HG03159 (cell line): Measurements from ENCODE around the gene LPP.

Source experiments
- ATAC-seq: cut with Tn5 transposase; IDR thresholded peaks from one replicate; pipeline ENCODE4 v1.9.1; 2021; ENCODE audit warnings: mild to moderate bottlenecking, moderate library complexity; ENCODE audit not compliant: unreplicated experiment

LPP gene

DNA sequence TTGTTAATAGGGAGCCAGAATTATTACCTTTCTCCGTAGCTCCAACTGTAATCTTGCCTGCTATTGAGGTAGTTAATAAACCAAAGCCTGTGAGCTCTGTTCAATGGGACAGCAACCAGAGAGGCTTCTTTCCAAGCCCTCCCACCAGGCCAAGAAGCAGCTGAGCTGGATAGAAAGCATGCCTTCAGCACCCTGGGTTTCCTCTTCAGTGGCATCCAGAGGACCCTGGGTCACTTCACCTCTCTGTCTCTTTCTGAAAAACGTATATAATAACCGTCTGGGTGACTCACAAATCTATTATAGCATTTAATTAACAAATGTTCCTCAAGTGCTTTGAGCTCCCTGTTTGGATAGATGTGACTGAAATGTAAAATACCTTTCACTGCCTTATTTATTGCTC, 420.0 kb downstream of the LPP start:
- ATAC-seq = no peak

DNA sequence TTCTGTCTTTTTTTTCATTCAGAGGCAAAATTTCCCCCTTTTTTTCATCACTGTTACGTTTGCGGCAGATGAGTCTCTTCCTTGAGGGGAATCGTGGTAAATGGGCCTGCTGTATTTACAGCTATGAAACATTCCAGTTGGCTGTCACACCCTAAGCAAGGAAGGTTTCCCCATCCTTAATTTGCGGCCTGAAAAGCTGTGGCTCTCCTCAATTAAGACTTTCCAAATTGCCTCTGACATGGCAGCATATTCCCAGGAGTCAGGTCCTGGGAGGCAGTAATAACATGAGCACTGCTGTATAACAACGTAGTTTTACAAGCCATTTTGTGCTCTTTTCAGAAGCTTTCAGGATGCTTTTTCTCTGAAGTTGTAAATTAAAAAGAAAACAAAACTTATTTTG, 420.9 kb downstream of the LPP start:
- no peak for ATAC-seq

DNA sequence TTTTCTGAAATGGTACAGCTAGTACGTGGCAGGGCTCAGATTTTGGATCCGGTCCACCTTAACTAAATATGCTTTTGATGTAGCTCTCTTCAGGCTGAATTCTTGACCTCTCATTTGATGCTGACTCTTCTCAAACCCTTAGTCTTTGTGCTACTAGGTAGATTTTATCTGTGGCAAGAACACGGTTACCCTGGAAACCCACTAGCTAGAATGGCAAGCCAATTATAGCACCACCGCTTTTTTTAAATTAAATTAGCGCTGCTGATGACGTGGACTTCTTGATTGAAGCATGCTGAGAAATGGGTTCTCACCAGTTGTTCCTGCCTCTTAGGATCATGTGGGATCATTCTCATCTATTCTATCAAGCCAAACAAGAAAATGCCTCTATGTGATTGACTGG, 421.5 kb downstream of the LPP start:
- no peak for ATAC-seq

DNA sequence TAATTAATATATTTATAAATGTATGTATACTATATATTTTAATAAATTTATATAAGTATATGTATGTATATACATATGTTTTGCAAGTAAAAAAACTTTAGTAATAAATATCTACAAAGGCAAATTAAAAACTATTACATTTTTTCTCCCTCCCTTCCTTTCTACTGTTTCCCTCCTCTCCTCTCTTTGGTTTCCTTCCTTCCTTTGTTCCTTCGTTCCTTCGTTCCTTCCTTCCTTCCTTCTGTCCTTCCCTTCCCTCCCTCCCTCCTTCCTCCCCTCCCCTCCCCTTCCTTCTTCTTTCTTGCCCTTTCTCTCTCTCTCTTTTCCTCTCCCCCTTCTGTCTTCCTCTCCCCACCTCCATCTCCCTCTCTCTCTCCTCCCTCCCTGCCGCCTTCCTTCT, 423.6 kb downstream of the LPP start:
- ATAC-seq = no peak

DNA sequence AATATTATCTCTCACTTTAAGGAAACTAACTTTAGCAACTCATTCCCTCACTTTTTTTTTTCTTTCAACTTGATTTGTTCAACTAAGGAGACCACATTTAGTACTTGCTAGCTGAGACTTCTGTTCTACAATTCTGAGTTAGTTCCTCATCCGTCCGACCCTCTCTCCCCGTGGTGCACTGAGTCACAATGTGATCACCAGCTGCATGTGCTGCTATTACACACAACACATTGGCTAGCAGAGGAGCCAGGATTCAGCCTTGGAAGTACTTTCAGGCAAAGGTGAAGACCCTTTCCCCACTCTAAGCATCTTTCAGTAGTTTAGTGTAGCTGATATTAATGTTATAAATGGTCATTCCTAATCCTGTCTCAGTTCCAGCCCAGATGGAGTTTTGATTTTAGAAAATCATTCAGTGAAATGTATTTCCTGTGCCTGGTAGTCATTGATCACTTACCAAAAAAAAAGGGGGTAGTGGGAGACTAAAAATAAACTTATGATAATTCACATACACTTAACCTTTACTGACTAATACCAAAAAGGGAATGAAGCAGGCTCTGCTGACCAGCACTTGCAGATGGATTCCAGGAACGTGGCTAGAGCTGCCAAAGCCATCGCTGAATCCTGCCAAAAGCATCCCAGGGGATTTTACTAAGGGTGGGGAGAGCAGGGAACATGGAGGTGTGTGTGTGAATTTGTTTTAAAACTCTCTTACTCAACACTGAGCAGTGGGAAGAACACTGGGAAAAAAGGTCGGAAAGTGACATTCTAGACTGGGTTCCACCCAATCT, 424.8 kb downstream of the LPP start:
- ATAC-seq = no peak

DNA sequence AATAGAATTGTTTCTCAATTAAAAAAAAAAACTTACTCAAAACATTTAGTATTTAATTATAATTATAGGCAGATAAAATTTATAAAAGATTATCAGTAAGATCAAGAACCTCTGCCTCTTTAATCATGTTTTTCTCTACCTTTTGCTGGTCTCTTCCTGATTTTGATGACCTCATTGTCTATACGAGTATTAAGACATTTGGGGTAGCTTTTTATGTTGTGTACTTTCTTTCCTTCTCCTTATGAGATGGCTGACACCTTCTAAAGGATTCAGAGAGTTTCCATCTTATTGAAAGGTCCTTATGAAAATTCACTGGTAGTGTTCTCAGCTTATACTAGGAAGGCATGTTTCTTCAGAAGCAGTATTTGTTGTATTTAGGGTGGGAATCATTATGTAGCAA, 426.3 kb downstream of the LPP start:
- no peak for ATAC-seq

DNA sequence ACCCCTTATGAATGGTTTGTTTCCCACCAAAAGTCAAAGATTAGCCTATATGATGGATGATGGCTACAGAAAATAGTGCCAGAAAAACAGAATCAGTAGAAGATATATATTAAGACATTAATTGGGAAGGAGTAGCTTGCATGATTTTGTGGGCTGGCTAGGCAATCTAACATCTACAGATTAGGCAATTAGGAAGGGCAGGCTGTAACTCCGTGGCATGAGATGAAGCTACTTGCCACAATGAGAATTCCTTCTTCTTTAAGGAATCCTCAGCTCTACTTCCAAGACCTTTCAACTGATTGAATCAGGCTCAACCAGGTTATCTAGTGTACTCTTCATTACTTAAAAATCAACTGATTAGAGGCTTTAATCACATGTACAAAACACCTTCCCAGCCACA, 426.7 kb downstream of the LPP start:
- no peak for ATAC-seq

DNA sequence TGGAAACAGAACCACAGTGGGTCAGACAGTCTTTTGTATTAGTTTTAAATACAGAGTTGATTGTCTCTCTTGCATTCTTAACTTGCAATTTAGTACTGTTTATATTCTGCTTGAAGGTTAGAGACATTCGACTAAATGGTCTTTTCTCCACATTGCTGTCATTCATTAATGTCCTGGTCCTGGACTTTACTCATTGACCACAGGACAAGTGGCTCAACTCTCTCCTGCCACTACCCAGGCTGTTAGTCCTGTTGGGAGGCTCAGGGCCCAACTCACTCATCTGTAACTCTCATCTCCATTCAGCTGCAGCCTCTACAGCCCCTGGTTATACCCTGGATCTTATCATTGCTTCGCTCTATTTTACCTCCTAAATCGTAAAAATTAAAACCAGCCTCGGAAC, 427.4 kb downstream of the LPP start:
- ATAC-seq = no peak

DNA sequence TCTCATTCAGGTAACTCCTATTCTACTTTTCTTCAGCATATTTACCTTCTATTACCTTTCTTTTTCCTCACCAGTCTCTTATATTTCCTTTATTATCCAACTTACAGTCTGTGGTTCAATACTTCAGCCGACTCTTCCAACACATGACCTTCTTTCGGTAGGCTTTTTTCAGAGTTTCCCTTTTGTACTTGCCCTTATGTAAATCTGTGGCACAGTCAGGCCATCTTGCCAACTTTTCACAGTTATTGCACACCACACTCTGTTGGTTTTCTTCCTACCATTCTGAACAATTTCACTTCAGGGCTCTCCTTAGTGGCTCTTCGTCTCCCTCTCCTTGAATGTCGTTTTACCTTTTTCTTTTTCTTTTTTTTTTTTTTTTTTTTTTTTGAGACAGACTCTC, 427.8 kb downstream of the LPP start:
- no peak for ATAC-seq

DNA sequence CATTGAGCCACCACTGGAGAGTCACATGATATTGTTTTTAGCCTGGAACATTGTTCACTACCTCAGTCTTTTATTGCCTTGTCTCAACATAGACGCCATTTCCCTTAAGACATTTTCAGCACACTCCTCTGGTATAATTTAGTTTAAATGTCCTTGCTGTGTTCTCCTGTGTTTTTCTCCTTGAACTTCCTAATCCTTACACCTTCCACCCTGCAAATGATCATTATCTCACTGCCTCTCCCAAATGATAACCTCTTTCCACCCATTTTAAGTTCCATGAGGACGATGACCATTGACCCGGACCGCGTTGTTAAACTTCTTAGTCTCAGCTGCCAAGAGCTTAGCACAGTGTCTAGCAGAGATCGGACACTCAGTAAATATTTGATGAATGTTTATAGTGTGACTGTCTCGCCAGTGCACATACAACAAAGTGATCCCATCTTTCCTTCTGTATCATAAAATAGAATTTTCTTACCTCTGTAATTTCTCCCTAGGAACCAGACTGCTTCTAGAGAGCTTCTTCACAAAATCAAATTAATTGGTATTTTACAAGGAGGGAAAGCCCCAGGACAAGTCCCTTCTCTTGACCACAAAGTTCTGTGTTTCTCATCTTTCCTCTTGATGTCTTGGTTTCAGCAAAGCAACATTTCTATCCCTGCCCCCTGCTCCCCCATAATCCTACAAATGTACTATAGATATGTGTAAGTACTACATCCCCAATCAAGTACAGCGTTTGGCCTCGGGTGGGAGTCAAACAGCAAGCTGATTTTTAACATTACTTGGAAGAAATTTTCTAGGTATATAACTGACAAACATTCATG, 429.6 kb downstream of the LPP start:
- no peak for ATAC-seq

DNA sequence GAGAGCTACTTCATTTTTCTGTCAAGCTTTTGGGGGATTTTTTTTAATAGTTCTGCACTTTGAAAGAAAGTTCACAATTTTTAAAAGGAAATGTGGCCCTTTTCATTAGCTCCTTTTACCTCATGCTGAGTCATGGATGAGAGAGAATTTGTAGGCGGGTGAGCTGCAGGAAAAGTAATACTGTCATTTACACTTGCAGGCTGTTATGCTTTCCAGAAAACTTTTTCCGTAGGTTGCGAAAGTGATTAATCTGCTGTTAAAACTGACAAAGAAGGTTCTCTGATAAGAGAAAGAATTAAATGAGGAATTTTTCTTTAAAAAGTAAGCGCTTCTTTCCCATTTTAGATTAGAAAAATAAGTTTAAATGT, 430.2 kb downstream of the LPP start:
- ATAC-seq = no peak

DNA sequence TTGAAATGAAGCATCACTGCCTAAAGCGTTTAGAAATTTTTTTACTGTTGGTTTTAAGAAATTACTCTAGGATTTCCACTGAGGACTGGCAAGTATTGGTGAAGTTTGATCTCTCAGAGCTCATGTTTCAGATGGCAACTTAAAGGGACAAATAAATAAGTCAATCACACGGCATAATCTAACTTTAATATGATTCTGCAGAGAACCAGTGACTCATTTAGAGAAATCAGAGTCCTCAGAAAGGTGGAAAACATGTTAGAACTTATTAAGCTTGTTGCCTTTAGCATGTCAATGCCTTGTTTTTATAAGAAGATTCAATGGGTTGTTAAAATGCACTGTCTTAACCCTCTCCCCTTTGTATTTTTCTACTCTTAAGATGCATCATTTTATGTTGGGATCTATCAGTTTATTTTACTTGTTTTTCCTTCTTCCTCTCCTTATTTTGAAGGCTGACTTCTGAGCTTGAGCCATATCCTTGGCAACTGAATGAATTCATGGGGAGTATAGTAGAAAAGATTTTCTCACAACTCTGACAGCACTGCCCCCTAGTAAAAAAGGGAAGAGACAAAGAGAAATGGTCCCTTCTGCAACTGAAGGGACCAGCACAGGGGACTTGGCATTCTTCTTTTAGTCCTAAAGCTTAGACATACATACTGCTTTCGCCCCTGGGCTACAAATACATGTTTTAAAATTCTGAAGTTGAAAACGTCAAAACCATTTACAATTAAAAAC, 431.2 kb downstream of the LPP start:
- ATAC-seq = no peak

DNA sequence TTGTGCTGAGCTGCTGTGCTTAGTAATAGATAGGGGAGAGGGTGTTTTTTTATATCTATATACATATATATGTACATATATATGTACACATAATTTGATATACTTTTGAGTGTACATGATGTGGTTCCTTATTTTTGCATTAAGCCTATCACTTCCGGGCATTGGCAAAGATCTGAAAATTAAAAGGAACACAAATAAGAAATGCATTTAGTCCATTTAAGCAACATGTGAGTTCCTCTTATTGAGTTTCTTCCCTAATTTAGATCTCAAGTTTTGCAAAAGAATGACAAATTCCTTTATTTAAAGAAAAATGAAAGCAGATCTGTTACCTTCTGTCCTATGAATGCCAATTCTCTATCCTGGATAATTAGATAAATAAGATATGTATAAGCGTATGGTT, 435.1 kb downstream of the LPP start:
- no peak for ATAC-seq

DNA sequence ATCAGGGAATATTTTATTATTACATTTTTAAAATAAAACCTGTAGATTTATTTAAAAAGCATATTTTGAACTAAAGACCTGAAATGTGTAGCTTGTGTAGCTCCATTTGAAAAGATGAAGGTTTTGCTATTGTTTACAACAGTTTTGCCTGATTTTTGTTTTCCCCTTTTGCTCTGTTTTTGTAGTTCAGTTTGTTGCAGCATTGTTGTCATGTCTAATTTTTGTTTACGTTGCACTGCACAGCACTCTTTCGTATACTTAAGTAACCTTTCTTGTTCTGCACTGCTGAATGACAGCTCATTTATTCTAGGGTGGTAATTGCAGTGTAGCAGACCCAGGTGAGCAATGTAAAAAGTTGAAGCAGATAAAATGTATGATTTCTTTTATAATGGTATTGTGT, 435.8 kb downstream of the LPP start:
- ATAC-seq = no peak

DNA sequence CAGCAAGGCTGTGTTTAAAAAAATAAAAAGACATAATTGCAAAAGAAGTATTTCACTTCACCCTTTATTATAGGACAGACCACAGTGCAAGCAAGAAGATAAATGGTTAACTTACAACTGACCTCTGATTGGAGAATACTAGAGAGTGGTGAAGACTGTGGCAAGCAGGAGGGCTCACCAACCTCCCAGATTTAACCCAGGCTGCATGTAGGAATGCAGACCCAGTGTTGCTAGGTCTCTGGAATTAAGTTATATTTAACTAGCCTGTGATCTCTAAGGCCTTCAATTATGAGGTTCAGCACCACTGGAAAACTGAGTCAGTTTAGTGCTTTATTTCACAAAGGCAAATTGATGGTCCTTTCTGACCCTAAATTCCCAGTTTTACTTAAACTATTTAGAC, 436.6 kb downstream of the LPP start:
- ATAC-seq = no peak

DNA sequence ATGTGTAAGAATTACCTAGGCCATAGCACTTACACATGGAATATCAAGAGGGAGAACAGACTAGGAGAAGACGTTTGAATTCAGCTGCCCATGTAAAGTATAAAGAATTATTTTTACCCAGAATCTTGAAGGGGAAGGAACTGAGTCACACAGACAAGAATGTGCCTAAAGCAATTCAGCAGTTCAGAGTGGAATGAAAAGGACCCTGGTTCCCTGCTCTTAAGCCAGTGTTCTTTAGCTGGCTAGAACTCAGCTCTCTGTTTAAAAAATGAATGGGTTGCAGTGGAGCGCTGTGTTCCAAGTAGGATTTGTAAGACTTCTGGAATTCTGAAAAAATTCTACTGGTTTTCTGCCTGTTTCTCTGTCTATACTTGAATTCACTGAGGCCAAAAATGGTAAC, 440.2 kb downstream of the LPP start:
- ATAC-seq = no peak

DNA sequence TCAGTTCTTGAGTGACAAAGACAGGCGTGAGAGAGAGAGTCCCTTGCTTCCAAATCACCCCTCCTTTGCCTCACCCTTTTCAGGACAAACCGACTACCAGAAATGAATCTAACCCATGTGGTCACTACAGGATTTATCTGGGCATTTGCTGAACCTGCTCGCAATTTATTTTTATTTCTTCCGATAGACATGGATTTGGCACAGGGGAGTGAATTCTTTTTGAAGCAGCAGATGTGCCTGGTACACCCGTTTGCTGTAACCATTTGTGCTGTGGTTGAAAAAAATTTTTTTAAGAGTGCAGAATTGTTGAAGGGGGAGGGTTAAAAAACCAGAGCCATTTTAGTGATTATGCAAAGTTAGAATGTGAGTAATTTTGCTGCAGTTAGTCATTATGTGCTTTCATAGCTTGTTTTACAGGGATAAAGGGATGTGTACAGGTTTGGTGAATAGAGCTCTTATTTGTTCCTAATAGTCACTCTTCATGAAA, 442.0 kb downstream of the LPP start:
- ATAC-seq = no peak

DNA sequence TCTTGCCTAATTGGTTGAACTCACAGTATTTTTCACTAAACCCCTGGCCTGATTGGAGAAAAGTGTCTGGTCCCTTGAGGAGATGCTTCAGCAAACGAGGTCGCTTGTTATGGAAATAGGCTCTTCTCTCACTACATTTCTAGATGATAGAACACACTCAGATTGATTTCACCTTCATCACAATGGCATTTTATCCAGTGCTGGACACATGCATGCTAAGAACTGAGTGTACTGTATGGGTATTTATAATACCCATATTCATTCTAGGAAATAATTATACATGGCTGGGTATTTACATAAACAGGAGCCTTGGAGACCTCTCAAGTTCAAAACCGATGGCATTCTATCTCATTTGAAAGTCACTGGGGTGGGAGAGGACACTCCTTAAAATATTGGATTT, 444.9 kb downstream of the LPP start:
- ATAC-seq = no peak

DNA sequence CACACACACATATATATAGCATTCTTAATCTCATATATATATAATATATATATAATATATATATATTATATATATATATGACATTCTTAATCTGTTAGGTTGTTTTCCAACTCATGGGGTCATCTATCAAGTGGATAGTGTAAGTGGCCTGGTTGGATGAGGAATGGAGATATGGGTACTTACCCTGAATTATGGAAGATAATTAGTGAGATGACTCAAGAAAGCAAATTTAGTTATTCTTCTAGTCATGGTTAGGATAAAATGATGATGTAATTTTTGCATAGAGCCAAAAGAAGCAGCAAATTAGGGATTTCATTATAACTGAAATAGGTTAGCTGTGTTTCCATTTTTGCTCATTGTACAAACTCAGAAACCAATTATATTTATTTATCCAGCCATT, 448.2 kb downstream of the LPP start:
- ATAC-seq = no peak

DNA sequence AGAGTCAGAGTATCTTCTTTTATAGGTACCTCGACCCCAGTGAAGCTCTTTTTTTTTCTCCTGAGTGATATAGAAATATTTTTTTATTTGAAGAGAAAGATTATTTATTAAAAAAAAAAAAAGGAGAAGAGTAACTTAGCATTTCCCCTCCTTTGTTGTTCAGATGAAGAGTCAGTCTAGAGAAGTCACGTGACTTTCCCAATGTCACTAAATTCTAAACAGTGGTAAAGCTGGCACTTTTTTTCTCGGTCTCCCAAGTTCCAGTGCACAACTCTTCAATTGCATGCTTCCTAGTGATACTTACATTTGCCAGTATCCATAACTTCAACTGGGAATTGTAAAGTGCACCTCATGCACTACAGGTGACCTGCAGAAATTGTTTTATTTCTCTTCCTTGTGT, 448.7 kb downstream of the LPP start:
- no peak for ATAC-seq

DNA sequence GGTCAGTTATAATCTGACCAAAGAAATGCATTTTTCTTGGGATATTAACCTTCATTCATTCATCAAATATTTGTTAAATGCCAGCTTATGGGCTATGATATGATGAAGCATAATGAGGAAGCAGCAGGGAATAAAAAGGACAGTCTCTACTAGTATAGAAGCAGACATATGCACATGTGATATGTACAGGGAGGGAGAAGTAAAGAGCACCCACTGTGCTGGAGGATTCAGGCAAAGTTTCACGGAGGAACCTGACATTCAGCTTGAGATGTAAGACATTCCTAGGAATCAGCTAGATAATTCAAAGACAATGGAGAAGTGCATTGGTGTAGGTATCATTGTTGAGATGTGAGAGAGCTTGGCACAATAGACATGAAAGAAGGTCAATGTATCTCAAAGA, 450.7 kb downstream of the LPP start:
- ATAC-seq = no peak

DNA sequence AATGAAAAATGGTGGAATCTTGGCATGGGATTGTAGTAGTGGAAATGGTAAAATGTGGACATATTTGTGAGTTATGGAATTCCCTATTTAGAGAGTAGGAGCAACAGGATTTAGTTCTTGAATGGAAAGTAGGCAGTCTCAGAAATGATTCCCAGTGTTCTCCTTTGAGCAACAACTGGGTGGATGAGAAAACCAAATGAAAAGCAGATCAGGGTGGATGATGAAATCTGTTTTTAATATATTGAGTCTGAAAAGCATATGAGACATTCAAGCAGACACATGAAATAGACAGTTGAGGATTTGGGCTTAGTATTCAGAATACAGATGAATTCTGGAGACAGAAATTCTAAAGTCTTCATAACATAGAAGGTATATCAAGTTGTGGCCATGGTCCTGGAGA, 451.3 kb downstream of the LPP start:
- no peak for ATAC-seq
